HCT116 (cell line): ENCODE data around the gene PLEKHA6. TPM values are rescaled to one million over a fixed set of nuclear protein-coding genes. Genes with fewer than 3 reads are reported as not detected.

ENCODE experiments used
- ATAC-seq: fragments of 200-7000 bp; cut with Tn5 transposase; 2 replicates; pipeline ENCODE4 v1.9.1; 2020; ENCODE audit warnings: mild to moderate bottlenecking, moderate library complexity
- BruUV-seq: library from RNA; stranded (reverse); fragments of 400-500 nt; replicated peaks from 2 replicates; lab custom pipeline; 2021; lab: Mats Ljungman, UMichigan
- CTCF ChIA-PET: fragments of 300-600 bp; sonication (Branson Sonifier 250); formaldehyde crosslinking; loops from one replicate; lab custom pipeline; 2021; ENCODE audit warnings: antibody characterized with exemption; lab: Charles Lee
- POLR2A ChIA-PET: fragments of 300-600, 350-600 bp; sonication (Branson Sonifier 250); formaldehyde crosslinking; loops from one replicate; lab custom pipeline; 2021; ENCODE audit warnings: antibody characterized with exemption; lab: Charles Lee
- RAD21 ChIA-PET, 2 experiments: fragments of 300-600 bp; sonication (Branson Sonifier 250); formaldehyde crosslinking; loops; one replicate each; lab custom pipeline; 2023; ENCODE audit warnings: low total read pairs in 2 of 2; ENCODE audit not compliant: uncharacterized antibody in 2 of 2, unreplicated experiment in 2 of 2, low non-redundant PET in 1 of 2; lab: Charles Lee
- DNase-seq: peaks from one replicate; pipeline ENCODE4 v3.0.0-alpha.2; 2010; ENCODE audit warnings: low read depth, low spot score
- H2AFZ ChIP-seq: fragments of 200-600 bp; shearing (Covaris generic), sonication (generic); 2 replicates; pipeline ENCODE4 v1.6.1; 2017; ENCODE audit warnings: low read depth, mixed run types, mixed read lengths, antibody characterized with exemption, low read length; ENCODE audit not compliant: poor library complexity, severe bottlenecking
- H3K27ac ChIP-seq: 2 replicates; pipeline ENCODE4 v1.5.1; 2012; ENCODE audit warnings: low read depth, low read length
- H3K27me3 ChIP-seq: fragments of 200-600 bp; sonication (generic); 2 replicates; pipeline ENCODE4 v1.6.1; 2016; ENCODE audit warnings: mixed run types, low read length, mixed read lengths; ENCODE audit not compliant: insufficient read depth
- H3K36me3 ChIP-seq, 2 experiments: fragments of 200-500 bp in 1 of 2; fragments of 200-600 bp in 1 of 2; sonication (Bioruptor generic) in 1 of 2; sonication (generic) in 1 of 2; 2 replicates each; pipeline versions ENCODE4 v1.5.1 to v1.6.1; 2014 to 2016; ENCODE audit warnings: low read length in 2 of 2, inconsistent platforms in 1 of 2, mixed read lengths in 1 of 2, mixed run types in 1 of 2; ENCODE audit not compliant: insufficient read depth in 2 of 2, control insufficient read depth in 1 of 2
- H3K4me1 ChIP-seq, 2 experiments: fragments of 200-600 bp in 1 of 2; sonication (generic) in 1 of 2; 2 replicates each; pipeline versions ENCODE4 v1.5.1 to v1.6.1; 2012 to 2017; ENCODE audit warnings: low read length in 2 of 2, inconsistent platforms in 1 of 2, mild to moderate bottlenecking in 1 of 2, mixed read lengths in 1 of 2, mixed run types in 1 of 2, moderate library complexity in 1 of 2; ENCODE audit not compliant: insufficient read depth in 2 of 2, control insufficient read depth in 1 of 2
- H3K4me2 ChIP-seq: fragments of 200-600 bp; sonication (generic); 2 replicates; pipeline ENCODE4 v1.6.1; 2017; ENCODE audit warnings: mixed run types, low read length, mixed read lengths
- H3K4me3 ChIP-seq, 2 experiments: fragments of 200-600 bp in 1 of 2; sonication (generic) in 1 of 2; replicated peaks in 1 of 2; 2 replicates each; pipeline ENCODE4 v1.5.1; 2011 to 2016; ENCODE audit warnings: low read length in 2 of 2, control low read depth in 1 of 2, low read depth in 1 of 2, mild to moderate bottlenecking in 1 of 2, mixed read lengths in 1 of 2, mixed run types in 1 of 2
- H3K79me2 ChIP-seq: fragments of 200-600 bp; sonication (generic); 2 replicates; pipeline ENCODE4 v1.6.1; 2017; ENCODE audit warnings: mild to moderate bottlenecking, mixed run types, low read length, moderate library complexity, mixed read lengths; ENCODE audit not compliant: insufficient read depth
- H3K9ac ChIP-seq: fragments of 200-600 bp; sonication (generic); 2 replicates; pipeline ENCODE4 v1.6.1; 2016; ENCODE audit warnings: low read length, mixed read lengths
- H3K9me2 ChIP-seq: fragments of 200-600 bp; sonication (generic), shearing (Covaris generic); 2 replicates; pipeline ENCODE4 v1.6.1; 2017; ENCODE audit warnings: mixed run types, mild to moderate bottlenecking, moderate library complexity; ENCODE audit not compliant: insufficient read depth
- H3K9me3 ChIP-seq, 2 experiments: fragments of 200-500 bp in 1 of 2; fragments of 200-600 bp in 1 of 2; sonication (Bioruptor generic) in 1 of 2; sonication (generic) in 1 of 2; 2 replicates each; pipeline ENCODE4 v1.6.1; 2014 to 2017; ENCODE audit warnings: low read length in 2 of 2, mixed read lengths in 2 of 2, inconsistent platforms in 1 of 2, low read depth in 1 of 2, mild to moderate bottlenecking in 1 of 2, mixed run types in 1 of 2, moderate library complexity in 1 of 2; ENCODE audit not compliant: control insufficient read depth in 1 of 2, insufficient read depth in 1 of 2
- H4K20me1 ChIP-seq: fragments of 200-600 bp; sonication (generic), shearing (Covaris generic); 2 replicates; pipeline ENCODE4 v1.6.1; 2017; ENCODE audit warnings: mixed run types, mild to moderate bottlenecking, moderate library complexity; ENCODE audit not compliant: insufficient read depth
- CBX3 ChIP-seq: IDR thresholded peaks from 2 replicates; pipeline ENCODE4 v1.6.1; 2012; ENCODE audit warnings: low read depth
- EZH2 ChIP-seq: fragments of 200-600 bp; sonication (generic); IDR thresholded peaks from 2 replicates; pipeline ENCODE4 v1.6.1; 2017; ENCODE audit warnings: antibody characterized with exemption, mixed run types
- FOSL1 ChIP-seq: IDR thresholded peaks from 2 replicates; pipeline ENCODE4 v1.6.1; 2012; ENCODE audit warnings: low read depth
- MAX ChIP-seq: IDR thresholded peaks from 2 replicates; pipeline ENCODE4 v1.6.1; 2012
- REST ChIP-seq: IDR thresholded peaks from 2 replicates; pipeline ENCODE4 v1.6.1; 2012; ENCODE audit warnings: low read depth
- SIN3A ChIP-seq: IDR thresholded peaks from 2 replicates; pipeline ENCODE4 v1.6.1; 2012; ENCODE audit warnings: low read depth
- SP1 ChIP-seq: IDR thresholded peaks from 2 replicates; pipeline ENCODE4 v1.6.1; 2012; ENCODE audit warnings: low read depth
- SRF ChIP-seq: IDR thresholded peaks from 2 replicates; pipeline ENCODE4 v1.6.1; 2012; ENCODE audit warnings: low read depth
- YY1 ChIP-seq: IDR thresholded peaks from 2 replicates; pipeline ENCODE4 v1.6.1; 2011; ENCODE audit warnings: low read length, low read depth, moderate library complexity, mild to moderate bottlenecking; ENCODE audit not compliant: insufficient replicate concordance; ENCODE audit errors: extremely low read depth
- intact Hi-C: fragments of 100-400 bp; cut with micrococcal nuclease; formaldehyde crosslinking; loops from 2 replicates; pipeline ENCODE4 v1.10.0; 2022
- total RNA-seq: library from RNA; stranded (reverse); gene quantifications from one replicate; pipeline ENCODE4 v1.2.1, GENCODE V29; 2021; ENCODE audit not compliant: unreplicated experiment

Gene PLEKHA6
- total RNA-seq, 1 experiment from 2014 or later, result 13.1 TPM

- TF ChIP-seq REST (no peak), SIN3A (no peak), CBX3 (no peak), YY1 (no peak), MAX (no peak)
Measured at GRCh38 chr1:204272505-204272904, 87.2 kb downstream of the PLEKHA6 start (continued).

GRCh38 chr1:204271970-204272369 is 87.8 kb downstream of the PLEKHA6 start:
- ChIA-PET POLR2A (no interaction called here), RAD21 (no interaction called here), CTCF (no interaction called here)
- DNase-seq, result no peak
- H3K4me2 ChIP-seq, result no peak overlapping the region
- BruUV-seq, result no TSS peak
- no peak for TF ChIP-seq FOSL1
- TF ChIP-seq EZH2, result no peak
- TF ChIP-seq SP1, result no peak
- TF ChIP-seq SRF, result no peak
- no peaks in the 10 kb centered on the region for H4K20me1 ChIP-seq
- no peaks in the 10 kb centered on the region for H3K9me3 ChIP-seq
- H3K9ac ChIP-seq, result no peak overlapping the region
- H3K79me2 ChIP-seq, result no peaks in the 10 kb centered on the region
- intact Hi-C loops, result no loop called here
- no peaks in the 10 kb centered on the region for H3K4me1 ChIP-seq
- H3K27ac ChIP-seq, result no peak overlapping the region
- no peaks in the 10 kb centered on the region for H3K27me3 ChIP-seq
- ATAC-seq, result no peak
- H3K4me3 ChIP-seq, result no peak overlapping the region
- H2AFZ ChIP-seq, result no peak overlapping the region
- H3K36me3 ChIP-seq, result no peaks in the 10 kb centered on the region; a peak in 1 of 4 replicates
- no peaks in the 10 kb centered on the region for H3K9me2 ChIP-seq
